A549 (cell line): Measurements from ENCODE around the gene MRPS30.

Source experiments
- CEBPB ChIP-seq, 2 experiments: fragments of >200 bp in 1 of 2; sonication (Bioruptor Twin) in 1 of 2; formaldehyde crosslinking in 1 of 2; IDR thresholded peaks; 2 replicates each; pipeline ENCODE4 v1.6.1; 2012 to 2016
- MAZ ChIP-seq: fragments of 150-350 bp; IDR thresholded peaks from 2 replicates; pipeline ENCODE4 v1.6.1; 2014; ENCODE audit warnings: antibody characterized with exemption, low read depth, low read length, borderline replicate concordance
- TP53 ChIP-seq: fragments of 250-450 bp; sonication (Bioruptor Pico); IDR thresholded peaks from 2 replicates; pipeline ENCODE4 v1.5.0; 2021; ENCODE audit warnings: mild to moderate bottlenecking, moderate library complexity
- TF ChIP-seq, protein P1 (sequence below): fragments of >200 bp; sonication (Bioruptor Twin); formaldehyde crosslinking; IDR thresholded peaks from 3 replicates; pipeline ENCODE4 v1.5.1; 2016
- TF ChIP-seq, protein P2 (sequence below): fragments of 250-450 bp; sonication (Bioruptor Pico); IDR thresholded peaks from 2 replicates; pipeline ENCODE4 v1.5.0; 2021; ENCODE audit warnings: mild to moderate bottlenecking, moderate library complexity, borderline replicate concordance
- TF ChIP-seq, protein P3 (sequence below): fragments of 450-650 bp; IDR thresholded peaks from 2 replicates; pipeline ENCODE4 v1.6.1; 2014; ENCODE audit warnings: antibody characterized with exemption

- TF ChIP-seq TP53 (CRISPR knock-in tag) (no peak), CEBPB (IDR thresholded peaks at IDR 0.05) (no peak), MAZ (no peak)
- TF ChIP-seq, protein P1, sequence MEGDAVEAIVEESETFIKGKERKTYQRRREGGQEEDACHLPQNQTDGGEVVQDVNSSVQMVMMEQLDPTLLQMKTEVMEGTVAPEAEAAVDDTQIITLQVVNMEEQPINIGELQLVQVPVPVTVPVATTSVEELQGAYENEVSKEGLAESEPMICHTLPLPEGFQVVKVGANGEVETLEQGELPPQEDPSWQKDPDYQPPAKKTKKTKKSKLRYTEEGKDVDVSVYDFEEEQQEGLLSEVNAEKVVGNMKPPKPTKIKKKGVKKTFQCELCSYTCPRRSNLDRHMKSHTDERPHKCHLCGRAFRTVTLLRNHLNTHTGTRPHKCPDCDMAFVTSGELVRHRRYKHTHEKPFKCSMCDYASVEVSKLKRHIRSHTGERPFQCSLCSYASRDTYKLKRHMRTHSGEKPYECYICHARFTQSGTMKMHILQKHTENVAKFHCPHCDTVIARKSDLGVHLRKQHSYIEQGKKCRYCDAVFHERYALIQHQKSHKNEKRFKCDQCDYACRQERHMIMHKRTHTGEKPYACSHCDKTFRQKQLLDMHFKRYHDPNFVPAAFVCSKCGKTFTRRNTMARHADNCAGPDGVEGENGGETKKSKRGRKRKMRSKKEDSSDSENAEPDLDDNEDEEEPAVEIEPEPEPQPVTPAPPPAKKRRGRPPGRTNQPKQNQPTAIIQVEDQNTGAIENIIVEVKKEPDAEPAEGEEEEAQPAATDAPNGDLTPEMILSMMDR: no peak
- TF ChIP-seq, protein P2, sequence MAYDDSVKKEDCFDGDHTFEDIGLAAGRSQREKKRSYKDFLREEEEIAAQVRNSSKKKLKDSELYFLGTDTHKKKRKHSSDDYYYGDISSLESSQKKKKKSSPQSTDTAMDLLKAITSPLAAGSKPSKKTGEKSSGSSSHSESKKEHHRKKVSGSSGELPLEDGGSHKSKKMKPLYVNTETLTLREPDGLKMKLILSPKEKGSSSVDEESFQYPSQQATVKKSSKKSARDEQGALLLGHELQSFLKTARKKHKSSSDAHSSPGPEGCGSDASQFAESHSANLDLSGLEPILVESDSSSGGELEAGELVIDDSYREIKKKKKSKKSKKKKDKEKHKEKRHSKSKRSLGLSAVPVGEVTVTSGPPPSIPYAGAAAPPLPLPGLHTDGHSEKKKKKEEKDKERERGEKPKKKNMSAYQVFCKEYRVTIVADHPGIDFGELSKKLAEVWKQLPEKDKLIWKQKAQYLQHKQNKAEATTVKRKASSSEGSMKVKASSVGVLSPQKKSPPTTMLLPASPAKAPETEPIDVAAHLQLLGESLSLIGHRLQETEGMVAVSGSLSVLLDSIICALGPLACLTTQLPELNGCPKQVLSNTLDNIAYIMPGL (CRISPR knock-in tag): no peak
- TF ChIP-seq, protein P3, sequence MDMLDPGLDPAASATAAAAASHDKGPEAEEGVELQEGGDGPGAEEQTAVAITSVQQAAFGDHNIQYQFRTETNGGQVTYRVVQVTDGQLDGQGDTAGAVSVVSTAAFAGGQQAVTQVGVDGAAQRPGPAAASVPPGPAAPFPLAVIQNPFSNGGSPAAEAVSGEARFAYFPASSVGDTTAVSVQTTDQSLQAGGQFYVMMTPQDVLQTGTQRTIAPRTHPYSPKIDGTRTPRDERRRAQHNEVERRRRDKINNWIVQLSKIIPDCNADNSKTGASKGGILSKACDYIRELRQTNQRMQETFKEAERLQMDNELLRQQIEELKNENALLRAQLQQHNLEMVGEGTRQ: no peak
Measured at GRCh38 chr5:44845777-44846176, 37.0 kb downstream of the MRPS30 start.
